Measurements from ENCODE around the gene SLC11A2. TPM values are rescaled to one million over a fixed set of nuclear protein-coding genes. Genes with fewer than 3 reads are reported as not detected.
"Not testable (repeated sequence)": the region's sequence is repeated elsewhere in the genome, so short reads cannot be mapped to it uniquely, and the experiment has no call there.

Gene SLC11A2
- polyA plus RNA-seq, 1 donor (not counting 4 experiments of a cell fraction or from before 2014, with no cell fraction given), result 38.9 TPM

DNA sequence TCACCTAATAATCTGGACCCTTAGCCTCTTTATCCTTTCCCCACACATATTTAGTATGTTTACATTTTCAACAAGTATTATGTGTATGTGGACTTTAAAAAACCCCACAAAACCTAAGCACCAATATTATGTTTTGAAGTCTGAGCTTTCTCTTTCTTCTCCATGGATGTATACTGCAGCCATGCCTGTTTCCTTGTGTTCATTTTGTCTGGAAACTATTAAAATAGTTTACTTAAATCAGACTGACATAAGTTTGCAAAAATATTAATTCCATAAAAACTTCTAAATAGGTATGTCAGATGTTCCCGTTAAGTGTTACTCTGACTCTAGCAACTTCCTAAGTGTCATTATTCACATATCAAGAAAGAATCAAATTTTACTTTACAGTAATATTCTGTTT lies 70.9 kb downstream of the SLC11A2 start:
- H3K9ac ChIP-seq (ENCODE audit: control insufficient read depth, extremely low read depth, insufficient read depth, low read length), result no peak overlapping the region
- FAIRE-seq, result no peak
- no peak for DNase-seq (ENCODE audit: low read depth, low spot score)
- no peaks in the 10 kb centered on the region for H3K27me3 ChIP-seq (ENCODE audit: control insufficient read depth, extremely low read depth, insufficient read depth, low read length)
- no peaks in the 10 kb centered on the region for H3K79me2 ChIP-seq (ENCODE audit: control insufficient read depth, insufficient read depth, low read length)
- H3K4me2 ChIP-seq (ENCODE audit: control insufficient read depth, extremely low read depth, insufficient read depth, low read depth, low read length), result no peak overlapping the region
- no peaks in the 10 kb centered on the region for H3K36me3 ChIP-seq (ENCODE audit: control insufficient read depth in 2 of 2, extremely low read depth in 1 of 2, insufficient read depth in 2 of 2, low read length in 2 of 2)
- no peaks in the 10 kb centered on the region for H3K9me1 ChIP-seq (ENCODE audit: control insufficient read depth, extremely low read depth, insufficient read depth, low read length)
- H2AFZ ChIP-seq (ENCODE audit: control insufficient read depth, low read length), result no peak overlapping the region
- H3K27ac ChIP-seq (ENCODE audit: control insufficient read depth, insufficient read depth, low read length), result no peak overlapping the region
- TF ChIP-seq, protein P1, sequence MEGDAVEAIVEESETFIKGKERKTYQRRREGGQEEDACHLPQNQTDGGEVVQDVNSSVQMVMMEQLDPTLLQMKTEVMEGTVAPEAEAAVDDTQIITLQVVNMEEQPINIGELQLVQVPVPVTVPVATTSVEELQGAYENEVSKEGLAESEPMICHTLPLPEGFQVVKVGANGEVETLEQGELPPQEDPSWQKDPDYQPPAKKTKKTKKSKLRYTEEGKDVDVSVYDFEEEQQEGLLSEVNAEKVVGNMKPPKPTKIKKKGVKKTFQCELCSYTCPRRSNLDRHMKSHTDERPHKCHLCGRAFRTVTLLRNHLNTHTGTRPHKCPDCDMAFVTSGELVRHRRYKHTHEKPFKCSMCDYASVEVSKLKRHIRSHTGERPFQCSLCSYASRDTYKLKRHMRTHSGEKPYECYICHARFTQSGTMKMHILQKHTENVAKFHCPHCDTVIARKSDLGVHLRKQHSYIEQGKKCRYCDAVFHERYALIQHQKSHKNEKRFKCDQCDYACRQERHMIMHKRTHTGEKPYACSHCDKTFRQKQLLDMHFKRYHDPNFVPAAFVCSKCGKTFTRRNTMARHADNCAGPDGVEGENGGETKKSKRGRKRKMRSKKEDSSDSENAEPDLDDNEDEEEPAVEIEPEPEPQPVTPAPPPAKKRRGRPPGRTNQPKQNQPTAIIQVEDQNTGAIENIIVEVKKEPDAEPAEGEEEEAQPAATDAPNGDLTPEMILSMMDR (optimal IDR thresholded peaks at IDR 0.05 in 1 of 3, IDR thresholded peaks at IDR 0.05 in 1 of 3, conservative IDR thresholded peaks at IDR 0.05 in 1 of 3; ENCODE audit: extremely low read depth in 1 of 3, insufficient read depth in 2 of 3, low read length in 3 of 3), result no peak
- TF ChIP-seq EZH2 (IDR thresholded peaks at IDR 0.05; ENCODE audit: low read length), result no peak
- no peaks in the 10 kb centered on the region for H3K9me3 ChIP-seq (ENCODE audit: control insufficient read depth, low read depth, low read length)
- H3K4me3 ChIP-seq (ENCODE audit: control insufficient read depth in 2 of 3, extremely low read depth in 1 of 3, insufficient read depth in 2 of 3, low read depth in 1 of 3, low read length in 3 of 3), result no peak overlapping the region
- H4K20me1 ChIP-seq (ENCODE audit: control insufficient read depth, extremely low read depth, insufficient read depth, low read length), result no peaks in the 10 kb centered on the region
- dilution Hi-C loops (cut with MboI; ENCODE audit: extremely low pct_ligation_motif_present, low sequenced_read_pairs), result no loop called here
- no peaks in the 10 kb centered on the region for H3K4me1 ChIP-seq (ENCODE audit: control insufficient read depth, extremely low read depth, insufficient read depth, low read length)

DNA sequence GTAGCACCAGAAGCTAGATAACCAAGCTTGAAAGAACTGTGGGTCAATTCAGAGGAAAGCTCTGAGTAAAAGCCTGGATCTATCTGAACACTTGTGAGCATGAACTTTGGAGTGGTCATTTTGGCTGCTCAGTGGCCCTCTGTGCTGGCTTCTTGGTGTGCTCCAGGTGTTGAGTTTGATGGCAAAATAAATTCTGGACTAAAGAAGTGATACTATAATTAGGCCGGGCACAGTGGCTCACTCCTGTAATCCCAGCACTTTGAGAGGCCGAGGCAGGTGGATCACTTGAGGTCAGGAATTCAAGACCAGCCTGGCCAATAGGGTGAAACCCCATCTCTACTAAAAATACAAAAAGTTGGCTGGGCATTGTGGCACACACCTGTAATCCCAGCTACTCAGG lies 71.4 kb downstream of the SLC11A2 start:
- H3K9ac ChIP-seq (ENCODE audit: control insufficient read depth, extremely low read depth, insufficient read depth, low read length); H3K4me2 ChIP-seq (ENCODE audit: control insufficient read depth, extremely low read depth, insufficient read depth, low read depth, low read length); DNase-seq (ENCODE audit: low read depth, low spot score); H4K20me1 ChIP-seq (ENCODE audit: control insufficient read depth, extremely low read depth, insufficient read depth, low read length); H3K9me3 ChIP-seq (ENCODE audit: control insufficient read depth, low read depth, low read length); H2AFZ ChIP-seq (ENCODE audit: control insufficient read depth, low read length); H3K36me3 ChIP-seq (ENCODE audit: control insufficient read depth in 2 of 2, extremely low read depth in 1 of 2, insufficient read depth in 2 of 2, low read length in 2 of 2); H3K4me1 ChIP-seq (ENCODE audit: control insufficient read depth, extremely low read depth, insufficient read depth, low read length); H3K79me2 ChIP-seq (ENCODE audit: control insufficient read depth, insufficient read depth, low read length); H3K9me1 ChIP-seq (ENCODE audit: control insufficient read depth, extremely low read depth, insufficient read depth, low read length); H3K27me3 ChIP-seq (ENCODE audit: control insufficient read depth, extremely low read depth, insufficient read depth, low read length); dilution Hi-C loops (cut with MboI; ENCODE audit: extremely low pct_ligation_motif_present, low sequenced_read_pairs); H3K27ac ChIP-seq (ENCODE audit: control insufficient read depth, insufficient read depth, low read length); H3K4me3 ChIP-seq (ENCODE audit: control insufficient read depth in 2 of 3, extremely low read depth in 1 of 3, insufficient read depth in 2 of 3, low read depth in 1 of 3, low read length in 3 of 3); FAIRE-seq: not testable (repeated sequence)

GRCh38 chr12:50953047-50953446 lies 73.1 kb downstream of the SLC11A2 start:
- Histone ChIP-seq H3K9me1 (ENCODE audit: control insufficient read depth, extremely low read depth, insufficient read depth, low read length) (no peaks in the 10 kb centered on the region), H3K36me3 (ENCODE audit: control insufficient read depth in 2 of 2, extremely low read depth in 1 of 2, insufficient read depth in 2 of 2, low read length in 2 of 2) (no peaks in the 10 kb centered on the region), H3K79me2 (ENCODE audit: control insufficient read depth, insufficient read depth, low read length) (no peaks in the 10 kb centered on the region), H3K27me3 (ENCODE audit: control insufficient read depth, extremely low read depth, insufficient read depth, low read length) (no peaks in the 10 kb centered on the region), H4K20me1 (ENCODE audit: control insufficient read depth, extremely low read depth, insufficient read depth, low read length) (no peaks in the 10 kb centered on the region), H3K27ac (ENCODE audit: control insufficient read depth, insufficient read depth, low read length) (no peak overlapping the region), H3K9ac (ENCODE audit: control insufficient read depth, extremely low read depth, insufficient read depth, low read length) (no peak overlapping the region), H3K4me1 (ENCODE audit: control insufficient read depth, extremely low read depth, insufficient read depth, low read length) (no peaks in the 10 kb centered on the region), H3K9me3 (ENCODE audit: control insufficient read depth, low read depth, low read length) (no peaks in the 10 kb centered on the region), H3K4me2 (ENCODE audit: control insufficient read depth, extremely low read depth, insufficient read depth, low read depth, low read length) (no peak overlapping the region), H3K4me3 (ENCODE audit: control insufficient read depth in 2 of 3, extremely low read depth in 1 of 3, insufficient read depth in 2 of 3, low read depth in 1 of 3, low read length in 3 of 3) (no peak overlapping the region), H2AFZ (ENCODE audit: control insufficient read depth, low read length) (no peak overlapping the region)
- DNase-seq (ENCODE audit: low read depth, low spot score), result no peak
- FAIRE-seq, result no peak
- dilution Hi-C loops (cut with MboI; ENCODE audit: extremely low pct_ligation_motif_present, low sequenced_read_pairs), result no loop called here
- TF ChIP-seq EZH2 (IDR thresholded peaks at IDR 0.05; ENCODE audit: low read length), result no peak
- TF ChIP-seq, protein P1 (optimal IDR thresholded peaks at IDR 0.05 in 1 of 3, IDR thresholded peaks at IDR 0.05 in 1 of 3, conservative IDR thresholded peaks at IDR 0.05 in 1 of 3; ENCODE audit: extremely low read depth in 1 of 3, insufficient read depth in 2 of 3, low read length in 3 of 3), result no peak
